Neural progenitor cell (in vitro differentiated cells): ENCODE results near the gene PLA2G2C.

Experiments used
- CTCF ChIP-seq: fragments of 200-600 bp; sonication (generic); IDR thresholded peaks from 2 replicates; pipeline ENCODE4 v1.5.1; 2017; ENCODE audit warnings: antibody characterized with exemption, mild to moderate bottlenecking
- EZH2phosphoT487 ChIP-seq: fragments of 200-600 bp; sonication (generic); IDR thresholded peaks from 2 replicates; pipeline ENCODE4 v1.6.1; 2017; ENCODE audit warnings: antibody characterized with exemption

GRCh38 chr1:20114021-20114648 is 72.2 kb downstream of the PLA2G2C start:
- TF ChIP-seq CTCF (no peak), EZH2phosphoT487 (no peak)
